Measurements from ENCODE around the gene NTNG2.
"Not testable (repeated sequence)": the region's sequence is repeated elsewhere in the genome, so short reads cannot be mapped to it uniquely, and the experiment has no call there.

NTNG2 gene

DNA sequence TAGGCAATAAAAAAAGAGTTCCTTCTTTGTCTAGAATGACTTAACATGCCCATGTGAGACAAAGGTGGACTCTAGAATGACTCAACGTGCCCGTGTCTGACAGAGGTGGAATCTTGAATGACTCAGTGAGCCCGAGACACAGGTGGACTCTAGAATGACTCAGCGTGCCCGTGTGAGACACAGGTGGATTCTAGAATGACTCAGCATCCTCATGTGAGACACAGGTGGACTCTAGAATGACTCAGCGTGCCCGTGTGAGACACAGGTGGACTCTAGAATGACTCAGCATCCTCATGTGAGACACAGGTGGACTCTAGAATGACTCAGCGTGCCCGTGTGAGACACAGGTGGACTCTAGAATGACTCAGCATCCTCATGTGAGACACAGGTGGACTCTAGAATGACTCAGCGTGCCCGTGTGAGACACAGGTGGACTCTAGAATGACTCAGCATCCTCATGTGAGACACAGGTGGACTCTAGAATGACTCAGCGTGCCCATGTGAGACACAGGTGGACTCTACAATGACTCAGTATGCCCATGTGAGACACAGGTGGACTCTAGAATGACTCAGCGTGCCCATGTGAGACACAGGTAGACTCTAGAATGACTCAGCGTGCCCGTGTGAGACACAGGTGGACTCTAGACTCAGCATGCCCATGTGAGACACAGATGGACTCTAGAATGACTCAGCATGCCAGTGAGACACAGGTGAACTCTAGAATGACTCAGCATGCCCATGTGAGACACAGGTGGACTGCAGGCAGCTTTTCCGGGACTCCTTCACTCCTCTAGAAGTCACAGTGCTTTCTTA, 108.1 kb downstream of the NTNG2 start:
- not testable (repeated sequence) for DNase-seq

DNA sequence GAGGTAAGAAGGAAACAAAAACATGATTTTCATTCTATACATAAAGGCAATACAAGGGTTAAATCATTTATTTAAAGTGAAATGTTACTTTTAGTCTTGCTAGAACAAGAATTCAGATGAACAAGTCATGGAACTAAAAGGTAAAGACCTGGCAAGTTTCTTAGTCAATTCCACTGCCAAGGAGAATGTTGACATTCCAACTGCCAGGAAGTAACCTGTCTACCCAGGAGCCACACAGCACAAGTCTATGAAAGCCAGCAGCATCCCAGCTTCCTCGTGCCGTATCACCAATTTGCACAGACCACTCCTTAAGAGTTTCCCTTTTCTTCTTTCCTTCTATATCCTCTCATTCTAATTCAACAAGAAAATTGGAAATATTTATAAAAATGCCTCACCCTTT, 113.0 kb downstream of the NTNG2 start:
- DNase-seq: no peak

DNA sequence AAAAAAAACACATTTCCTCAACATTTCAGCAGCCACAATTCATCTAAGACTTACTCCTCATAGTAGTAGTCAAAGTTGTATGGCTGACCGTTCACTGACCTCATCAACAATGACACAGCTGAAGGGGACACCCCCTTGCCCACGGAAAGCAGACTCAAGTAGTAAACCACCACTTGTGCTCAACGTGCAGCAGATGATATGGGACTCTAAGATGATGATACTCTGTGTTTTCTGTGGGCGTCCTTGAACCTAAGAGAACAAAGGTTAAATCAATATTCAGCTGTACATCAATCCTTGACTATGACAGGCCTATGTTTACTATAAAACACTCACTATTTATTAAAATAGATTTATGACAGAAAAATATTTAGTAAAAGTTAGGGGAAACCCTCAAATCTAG, 121.3 kb downstream of the NTNG2 start:
- DNase-seq: no peak

DNA sequence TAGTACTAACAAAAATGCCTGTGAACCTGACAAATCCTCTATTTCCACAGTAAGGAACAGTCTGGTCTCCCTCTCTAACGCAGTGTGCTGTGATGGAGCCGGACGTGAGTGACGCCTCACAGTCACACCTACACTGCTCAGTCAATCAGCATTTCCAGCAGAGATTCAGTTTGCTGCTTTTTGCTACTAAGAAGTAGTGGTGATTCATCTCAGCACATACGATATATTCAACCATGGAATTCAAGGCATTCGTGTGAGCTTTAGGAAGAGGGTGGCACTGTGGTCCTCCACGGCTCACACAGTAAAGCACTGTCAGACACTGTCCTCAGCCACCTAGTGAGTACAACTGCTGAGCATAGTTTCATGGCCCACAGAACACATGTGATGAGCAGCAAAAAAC, 122.0 kb downstream of the NTNG2 start:
- no peak for DNase-seq

DNA sequence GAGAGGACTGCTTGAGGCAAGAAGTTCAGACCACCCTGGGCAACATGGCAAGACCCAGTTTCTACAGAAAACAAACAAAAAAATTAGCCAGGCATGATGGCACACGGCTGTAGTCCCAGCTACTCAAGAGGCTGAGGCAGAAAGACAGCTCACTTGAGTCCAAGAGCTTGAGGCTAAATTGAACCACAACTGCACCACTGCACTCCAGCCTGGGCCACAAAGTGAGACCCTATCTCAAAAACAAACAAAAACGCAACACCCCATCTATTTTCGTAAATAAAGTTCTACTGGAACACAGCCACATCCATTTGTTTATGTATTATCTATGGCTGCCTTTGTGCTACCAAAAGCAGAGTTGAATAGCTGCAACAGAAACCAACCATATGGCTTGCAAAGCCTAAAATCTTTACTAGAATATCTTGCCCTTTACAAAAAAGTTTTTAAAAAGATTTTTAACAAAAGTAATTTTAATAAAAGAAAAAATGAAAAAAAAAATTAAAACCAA, 125.5 kb downstream of the NTNG2 start:
- DNase-seq: no peak

DNA sequence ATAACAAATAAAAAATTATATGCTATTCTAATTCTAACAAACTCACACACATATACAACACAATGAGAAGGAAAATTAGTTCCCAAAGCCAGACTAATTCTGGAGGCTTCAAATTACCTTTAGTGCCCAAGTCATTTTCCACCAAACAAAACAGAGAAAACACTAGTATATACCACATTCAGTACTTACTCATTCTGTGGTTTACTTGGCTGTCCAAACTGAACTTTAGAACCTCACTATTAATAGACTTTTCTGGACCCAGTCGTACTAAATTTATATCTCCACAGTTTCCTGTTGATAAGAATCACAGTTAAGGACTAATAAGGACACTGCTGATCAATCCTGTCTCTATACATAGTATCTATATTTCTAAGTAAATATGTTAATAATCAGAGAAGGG, 126.5 kb downstream of the NTNG2 start:
- no peak for DNase-seq

DNA sequence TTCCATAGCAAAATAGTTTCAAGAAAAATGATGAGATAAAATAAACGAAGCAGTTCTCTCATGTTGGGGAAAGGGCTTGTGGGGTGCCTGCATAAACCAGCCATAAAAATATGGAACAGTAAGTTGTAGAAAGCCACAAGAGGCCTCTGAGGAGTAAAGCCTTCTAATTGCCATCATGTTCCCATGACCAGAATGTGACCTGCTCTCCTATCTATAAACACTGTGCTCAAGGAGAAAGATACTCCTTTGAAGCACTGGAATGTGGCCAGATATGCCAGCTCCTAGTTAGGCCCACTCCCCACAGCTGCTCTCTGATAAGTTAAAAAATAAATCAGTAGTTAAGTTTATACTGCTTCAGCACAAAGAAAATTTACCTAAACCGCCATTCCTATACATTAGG, 127.1 kb downstream of the NTNG2 start:
- no peak for DNase-seq

DNA sequence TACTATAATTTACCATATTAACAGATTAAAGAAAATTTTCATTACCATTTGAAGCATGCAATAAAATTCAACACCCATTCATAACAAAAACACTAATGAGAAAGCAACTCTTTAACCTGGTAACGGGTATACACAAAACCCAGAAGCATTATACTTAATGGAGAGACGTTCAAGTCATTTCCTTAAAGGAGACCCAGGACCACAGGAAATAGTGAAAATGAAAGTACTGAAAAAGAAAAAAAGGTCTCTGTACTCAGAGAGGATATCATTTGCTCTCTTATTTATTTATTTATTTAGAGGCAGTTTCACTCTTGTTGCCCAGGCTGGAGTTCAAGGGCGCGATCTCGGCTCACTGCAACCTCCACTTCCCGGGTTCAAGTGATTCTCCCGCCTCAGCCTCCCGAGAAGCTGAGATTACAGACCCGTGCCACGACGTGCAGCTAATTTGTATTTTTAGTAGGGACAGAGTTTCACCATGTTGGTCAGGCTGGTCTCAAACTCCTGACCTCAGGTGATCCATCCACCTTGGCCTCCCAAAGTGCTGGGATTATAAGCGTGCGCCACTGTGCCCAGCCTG, 131.4 kb downstream of the NTNG2 start:
- DNase-seq: no peak
